ENCODE data around the gene TXNDC11. TPM values are rescaled to one million over a fixed set of nuclear protein-coding genes. Genes with fewer than 3 reads are reported as not detected.

The TXNDC11 gene
- total RNA-seq, 2 donors from 2014 or later: 75.0 to 96.9 TPM

- Histone ChIP-seq H3K4me1 (replicated peaks) (no peaks in the 10 kb centered on the region), H3K4me3 (peak overlapping the region in 1 of 2 donors; percentile 27), H3K27ac (peak overlapping the region; percentile 63 to 64), H3K9me3 (no peaks in the 10 kb centered on the region), H3K27me3 (replicated peaks; ENCODE audit: insufficient read depth) (no peaks in the 10 kb centered on the region), H3K36me3 (no peaks in the 10 kb centered on the region)
- TF ChIP-seq CTCF (IDR thresholded peaks at IDR 0.05): peak in 1 of 4 experiments; percentile 12
- peak; percentile 92 for TF ChIP-seq POLR2A (IDR thresholded peaks at IDR 0.05)
- TF ChIP-seq POLR2AphosphoS5 (IDR thresholded peaks at IDR 0.05): peak; percentile 99
- DNase-seq (ENCODE audit: low spot score): peak; percentile 93
- WGBS: 26% methylated on average over 14 of the region's 14 CpGs
- intact Hi-C loops (cut with DNase I): no loop called here
These were observed 106.4 kb downstream of the TXNDC11 start for GRCh38 chr16:11636172-11636721.

GRCh38 chr16:11635679-11636171 is 106.9 kb downstream of the TXNDC11 start:
- WGBS: 70% methylated on average over 12 of the region's 12 CpGs
- H3K9me3 ChIP-seq: no peaks in the 10 kb centered on the region
- peak overlapping the region; percentile 63 to 64 for H3K27ac ChIP-seq
- H3K36me3 ChIP-seq: no peaks in the 10 kb centered on the region
- H3K4me3 ChIP-seq: peak overlapping the region in 1 of 2 donors; percentile 27
- no peak for TF ChIP-seq POLR2AphosphoS5 (IDR thresholded peaks at IDR 0.05)
- no peak for TF ChIP-seq CTCF (IDR thresholded peaks at IDR 0.05)
- TF ChIP-seq POLR2A (IDR thresholded peaks at IDR 0.05): no peak
- no peaks in the 10 kb centered on the region for H3K27me3 ChIP-seq (replicated peaks; ENCODE audit: insufficient read depth)
- H3K4me1 ChIP-seq (replicated peaks): no peaks in the 10 kb centered on the region
- intact Hi-C loops (cut with DNase I): no loop called here
- DNase-seq (ENCODE audit: low spot score): no peak

- DNase-seq (ENCODE audit: low spot score): no peak
- H3K4me1 ChIP-seq (replicated peaks): no peaks in the 10 kb centered on the region
- intact Hi-C loops (cut with DNase I): no loop called here
- no peaks in the 10 kb centered on the region for H3K9me3 ChIP-seq
- H3K27ac ChIP-seq: no peak overlapping the region
- TF ChIP-seq POLR2A (IDR thresholded peaks at IDR 0.05) (no peak), POLR2AphosphoS5 (IDR thresholded peaks at IDR 0.05) (no peak), CTCF (IDR thresholded peaks at IDR 0.05) (no peak)
- 90% methylated on average over 10 of the region's 10 CpGs for WGBS
- no peaks in the 10 kb centered on the region for H3K27me3 ChIP-seq (replicated peaks; ENCODE audit: insufficient read depth)
- no peaks in the 10 kb centered on the region for H3K36me3 ChIP-seq
- H3K4me3 ChIP-seq: no peak overlapping the region
These were observed 107.5 kb downstream of the TXNDC11 start for GRCh38 chr16:11635113-11635652.

- no peak overlapping the region for H3K4me3 ChIP-seq
- no peak overlapping the region for H3K27ac ChIP-seq
- H3K9me3 ChIP-seq: no peaks in the 10 kb centered on the region
- WGBS: 89% methylated on average over 6 of the region's 6 CpGs
- H3K4me1 ChIP-seq (replicated peaks): no peaks in the 10 kb centered on the region
- H3K27me3 ChIP-seq (replicated peaks; ENCODE audit: insufficient read depth): no peaks in the 10 kb centered on the region
- no peaks in the 10 kb centered on the region for H3K36me3 ChIP-seq
- TF ChIP-seq POLR2AphosphoS5 (IDR thresholded peaks at IDR 0.05) (no peak), POLR2A (IDR thresholded peaks at IDR 0.05) (no peak), CTCF (IDR thresholded peaks at IDR 0.05) (no peak)
- DNase-seq (ENCODE audit: low spot score): no peak
- intact Hi-C loops (cut with DNase I): no loop called here
These were observed 108.3 kb downstream of the TXNDC11 start for GRCh38 chr16:11634312-11634711.

- Histone ChIP-seq H3K27ac (peak overlapping the region in 1 of 2 donors; percentile 11), H3K27me3 (replicated peaks; ENCODE audit: insufficient read depth) (no peaks in the 10 kb centered on the region), H3K36me3 (no peaks in the 10 kb centered on the region), H3K4me1 (replicated peaks) (no peaks in the 10 kb centered on the region), H3K4me3 (no peak overlapping the region), H3K9me3 (no peaks in the 10 kb centered on the region)
- no peak for DNase-seq (ENCODE audit: low spot score)
- intact Hi-C loops (cut with DNase I): no loop called here
- 90% methylated on average over 3 of the region's 3 CpGs for WGBS
- TF ChIP-seq POLR2A (IDR thresholded peaks at IDR 0.05) (no peak), CTCF (IDR thresholded peaks at IDR 0.05) (no peak), POLR2AphosphoS5 (IDR thresholded peaks at IDR 0.05) (no peak)
These were observed 109.5 kb downstream of the TXNDC11 start for GRCh38 chr16:11633113-11633512.

Measured in prostate gland (tissue), 2 donors.